Forelimb muscle (tissue), 1 donor: Measurements from ENCODE around the gene STK24. TPM values are rescaled to one million over a fixed set of nuclear protein-coding genes. Genes with fewer than 3 reads are reported as not detected.
A peak's percentile ranks its signal among the peaks of the same experiment; 100 is the strongest.

Experiments used
- DNase-seq: peaks from one replicate; pipeline ENCODE4 v3.0.0-alpha.2; 2013; ENCODE audit warnings: low read depth
- polyA plus RNA-seq: library from polyadenylated mRNA; unstranded; fragments of 120-200 nt; gene quantifications from one replicate; pipeline ENCODE4 v1.2.1, GENCODE V29; 2013; ENCODE audit not compliant: insufficient read length

STK24 gene
- polyA plus RNA-seq, 1 donor = 41.5 TPM

DNA sequence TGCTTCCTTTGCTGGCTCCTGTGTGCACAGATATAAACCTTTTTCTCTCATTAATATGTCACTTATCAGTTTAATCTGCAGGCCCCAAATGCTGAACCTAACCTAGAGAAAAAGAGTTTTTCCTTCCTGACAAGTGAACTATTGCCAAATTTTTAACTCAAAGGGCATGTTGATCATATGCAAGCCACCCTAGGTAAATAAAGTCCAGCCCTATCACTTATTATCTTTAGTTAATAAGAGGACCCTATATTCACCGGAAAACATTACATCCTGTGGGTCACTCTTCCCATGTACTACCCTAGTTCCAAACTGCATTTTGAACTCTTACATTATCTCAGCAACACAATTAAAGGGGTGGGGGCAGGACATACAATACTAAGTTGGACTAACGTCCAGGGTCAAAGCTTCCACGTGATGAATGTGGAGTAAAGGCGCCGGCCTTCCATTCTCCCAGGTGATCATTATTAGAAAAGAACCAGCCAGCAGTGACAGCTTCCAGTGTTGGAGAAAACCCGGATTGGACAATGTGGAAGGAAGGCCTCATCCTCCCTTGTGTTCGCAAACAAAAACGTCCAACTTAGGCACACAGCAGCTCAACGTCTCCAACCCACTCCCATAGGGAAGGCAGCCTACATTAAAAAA is 86.6 kb downstream of the STK24 start:
- no peak for DNase-seq

DNA sequence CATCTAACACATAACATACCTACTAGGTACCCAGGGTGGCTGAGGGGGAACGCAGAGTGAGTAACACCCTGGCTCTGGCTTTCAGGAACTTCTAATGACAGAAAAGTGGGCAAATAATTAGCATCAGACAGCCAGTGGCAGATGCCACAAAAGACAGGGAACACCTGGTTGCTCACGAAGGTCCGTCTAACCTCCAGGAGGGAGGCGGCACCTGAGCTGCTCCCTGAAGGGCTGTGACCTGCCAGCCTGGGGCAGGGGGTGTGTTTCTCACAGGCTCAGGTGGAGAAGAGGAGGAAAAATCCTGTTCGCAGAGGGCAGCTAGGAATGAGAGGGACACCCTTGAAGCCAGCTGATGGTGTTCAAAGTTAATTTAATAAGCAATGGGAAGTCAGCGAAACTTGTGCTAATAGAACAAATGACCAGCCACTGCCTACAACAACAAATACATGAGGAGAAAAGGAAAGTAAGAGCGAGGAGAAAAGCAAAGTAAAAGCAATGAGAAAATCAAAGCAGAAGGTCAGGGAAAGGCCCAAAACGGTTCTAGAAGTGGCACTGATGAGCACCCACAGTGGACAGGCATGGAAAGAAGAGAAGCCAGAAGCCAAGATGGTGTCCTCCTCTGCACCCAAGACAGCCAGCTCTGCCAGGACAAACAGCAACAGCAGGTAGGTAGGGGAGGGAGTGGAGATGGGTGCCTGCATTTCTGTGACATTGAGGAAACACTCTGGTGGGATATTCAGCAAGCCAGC is 87.3 kb downstream of the STK24 start:
- no peak for DNase-seq

DNA sequence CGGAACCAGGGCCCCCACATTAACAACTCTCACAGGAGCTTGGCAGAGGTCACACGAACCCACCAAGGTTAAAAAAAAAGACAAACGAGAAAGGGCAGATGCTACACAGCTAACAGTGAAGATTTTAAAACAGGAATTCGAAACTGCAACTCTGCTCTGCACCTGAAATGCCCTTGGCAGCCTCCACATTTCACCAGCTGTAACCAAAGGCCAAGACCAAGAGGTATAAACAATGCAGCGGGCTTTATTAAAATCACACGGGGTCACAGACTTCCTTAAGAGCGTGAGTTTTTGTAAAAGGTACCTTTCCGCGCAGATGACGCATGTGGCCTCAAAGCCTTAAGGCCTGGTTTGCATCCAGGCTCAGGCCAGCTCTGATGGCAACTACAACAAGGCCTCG is 88.2 kb downstream of the STK24 start:
- no peak for DNase-seq

DNA sequence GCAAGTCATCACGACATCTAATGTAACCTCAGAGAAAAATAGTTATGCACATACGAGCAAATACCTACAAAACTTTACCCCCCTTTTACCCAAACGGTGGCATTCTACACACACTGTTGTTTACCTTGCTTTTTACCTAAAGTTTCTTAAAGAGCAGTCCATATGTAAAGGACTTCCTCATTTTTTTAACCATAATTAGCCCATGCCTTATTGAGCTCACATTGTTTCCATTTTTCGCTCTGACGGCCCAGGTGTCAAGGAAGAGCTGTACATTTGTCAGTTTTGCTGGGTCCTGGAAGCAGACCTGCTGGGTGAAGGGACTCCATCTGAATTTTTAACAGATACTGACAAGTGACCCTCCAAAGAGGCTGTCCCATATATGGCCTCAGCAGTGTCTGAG is 89.4 kb downstream of the STK24 start:
- DNase-seq = no peak

DNA sequence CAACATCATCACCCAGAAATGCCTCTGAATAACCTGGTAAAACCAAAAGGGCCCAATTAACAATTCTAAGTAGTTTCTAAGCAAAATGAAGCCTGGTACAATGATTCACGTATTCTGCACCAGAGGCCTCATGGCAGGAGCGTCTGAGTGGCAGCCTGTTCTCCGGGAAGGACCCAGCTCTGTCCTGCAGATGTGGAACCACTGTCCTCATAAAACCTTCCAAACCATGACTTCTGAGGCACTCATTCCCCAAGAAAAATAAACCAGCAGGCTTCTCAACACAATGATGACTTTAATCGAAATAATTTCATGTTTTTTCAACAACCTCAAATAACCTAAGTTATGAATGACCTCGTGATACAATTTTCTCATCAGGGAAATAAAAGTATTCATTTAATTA is 89.9 kb downstream of the STK24 start:
- no peak for DNase-seq

DNA sequence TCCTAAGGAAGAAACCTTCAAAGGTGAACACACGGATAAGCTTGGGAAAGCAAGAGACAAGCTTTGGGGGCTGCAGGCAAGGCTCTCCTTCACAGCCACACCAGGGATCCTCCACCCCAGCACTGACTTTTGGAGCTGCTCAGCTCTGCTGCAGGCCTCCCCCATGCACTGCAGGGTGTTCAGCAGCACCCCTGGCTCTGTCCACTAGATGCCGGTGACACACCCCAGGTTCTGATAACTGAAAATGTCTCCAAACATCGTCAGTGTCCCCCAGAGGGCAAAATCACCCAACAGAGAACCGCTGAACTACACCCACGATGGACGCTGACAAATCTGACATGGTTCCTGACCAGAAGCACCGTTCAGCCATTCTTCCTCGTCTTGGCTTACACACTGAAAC is 90.5 kb downstream of the STK24 start:
- no peak for DNase-seq

DNA sequence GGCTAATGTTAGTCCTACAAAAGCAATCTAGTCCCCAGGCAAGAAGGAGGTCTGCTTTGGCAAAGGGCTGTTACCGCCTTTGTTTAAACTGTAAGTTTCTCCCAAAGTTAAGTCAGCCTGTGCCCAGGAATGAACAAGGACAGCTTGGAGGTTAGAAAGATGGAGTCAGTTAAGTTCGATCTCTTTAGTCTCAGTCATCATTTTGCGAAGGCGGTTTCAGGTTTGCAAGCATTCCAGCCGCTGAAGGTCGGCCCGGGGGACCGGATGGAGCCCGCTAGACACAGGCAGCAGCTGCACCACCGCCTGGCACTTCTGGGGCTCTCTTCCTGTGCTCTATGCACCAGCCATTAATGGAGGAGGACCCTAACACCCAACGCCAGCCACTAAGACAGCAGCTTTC is 91.3 kb downstream of the STK24 start:
- no peak for DNase-seq

DNA sequence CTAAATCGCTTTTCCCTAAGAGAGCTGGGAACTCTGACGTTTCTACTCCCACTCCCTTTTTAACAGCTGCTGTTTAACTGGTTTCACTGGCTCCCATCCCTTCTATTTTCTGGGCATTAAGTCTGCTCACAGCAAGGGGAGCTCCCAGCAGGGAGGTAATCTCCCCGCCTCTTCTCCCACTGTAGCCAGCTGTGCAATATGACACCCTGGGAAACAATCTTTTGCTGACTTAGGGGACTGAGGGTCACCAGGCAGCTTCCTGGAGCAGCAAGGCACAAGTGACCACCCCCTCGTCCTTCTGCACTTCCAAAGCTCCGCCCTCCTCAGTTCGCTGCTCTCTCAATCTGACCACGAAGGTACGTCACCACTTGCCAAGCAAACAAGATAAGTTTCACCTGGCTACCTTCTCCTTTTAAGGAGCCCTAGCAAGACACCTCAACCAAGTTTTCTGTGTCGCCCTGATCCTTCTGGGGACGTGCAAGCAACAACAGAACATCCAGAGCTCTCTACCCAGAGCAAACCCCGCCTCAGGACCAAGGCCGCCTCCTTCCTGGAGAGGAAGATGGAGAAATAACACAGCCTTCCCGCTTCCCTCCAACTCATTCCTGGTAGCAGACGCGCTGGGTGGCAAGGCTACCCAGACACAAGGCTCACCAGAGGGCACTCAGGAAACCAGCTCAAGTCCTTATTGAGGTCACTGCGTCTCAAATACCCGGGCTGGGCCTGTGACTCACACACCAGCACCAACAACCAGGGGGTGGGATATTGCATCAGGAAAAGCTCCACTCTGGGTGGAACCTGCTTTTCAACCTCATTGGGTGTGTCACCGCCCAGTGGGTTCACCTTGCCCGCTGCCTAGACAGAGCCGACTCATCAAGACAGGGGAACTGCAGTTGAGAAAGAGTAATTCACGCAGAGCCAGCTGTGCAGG is 92.4 kb downstream of the STK24 start:
- peak; percentile 76 for DNase-seq

DNA sequence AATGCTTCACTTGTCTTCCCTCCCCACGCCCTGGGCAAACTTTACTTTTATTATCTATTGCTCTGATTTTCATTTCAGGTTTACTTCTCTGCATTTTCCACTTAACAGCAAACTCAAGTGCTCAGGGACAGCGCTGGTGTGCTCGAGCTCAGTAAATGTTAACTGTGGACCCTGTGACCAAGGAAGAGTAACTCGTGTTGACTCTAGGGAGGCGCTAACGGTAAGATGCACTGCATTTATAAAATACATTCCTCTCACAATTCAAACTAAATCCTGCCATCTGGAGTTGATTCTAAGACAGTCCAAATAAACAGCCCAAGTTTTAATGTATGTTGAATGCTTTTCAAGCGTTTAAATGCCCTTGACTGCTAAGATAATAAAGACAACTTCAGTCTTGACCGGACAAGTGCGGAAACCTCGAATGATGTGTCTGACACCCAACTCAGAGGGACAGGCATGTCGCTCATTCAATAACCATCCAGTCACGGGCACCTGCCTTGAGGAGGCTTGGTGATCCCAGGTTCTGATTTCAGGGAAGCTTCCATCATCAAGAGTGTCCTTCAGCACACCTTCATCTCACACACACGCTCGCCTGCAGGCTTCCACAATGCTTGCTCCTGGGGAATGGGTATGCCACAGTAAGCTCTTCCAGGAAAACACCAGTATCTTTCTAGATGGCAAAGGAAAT is 93.2 kb downstream of the STK24 start:
- DNase-seq = no peak

DNA sequence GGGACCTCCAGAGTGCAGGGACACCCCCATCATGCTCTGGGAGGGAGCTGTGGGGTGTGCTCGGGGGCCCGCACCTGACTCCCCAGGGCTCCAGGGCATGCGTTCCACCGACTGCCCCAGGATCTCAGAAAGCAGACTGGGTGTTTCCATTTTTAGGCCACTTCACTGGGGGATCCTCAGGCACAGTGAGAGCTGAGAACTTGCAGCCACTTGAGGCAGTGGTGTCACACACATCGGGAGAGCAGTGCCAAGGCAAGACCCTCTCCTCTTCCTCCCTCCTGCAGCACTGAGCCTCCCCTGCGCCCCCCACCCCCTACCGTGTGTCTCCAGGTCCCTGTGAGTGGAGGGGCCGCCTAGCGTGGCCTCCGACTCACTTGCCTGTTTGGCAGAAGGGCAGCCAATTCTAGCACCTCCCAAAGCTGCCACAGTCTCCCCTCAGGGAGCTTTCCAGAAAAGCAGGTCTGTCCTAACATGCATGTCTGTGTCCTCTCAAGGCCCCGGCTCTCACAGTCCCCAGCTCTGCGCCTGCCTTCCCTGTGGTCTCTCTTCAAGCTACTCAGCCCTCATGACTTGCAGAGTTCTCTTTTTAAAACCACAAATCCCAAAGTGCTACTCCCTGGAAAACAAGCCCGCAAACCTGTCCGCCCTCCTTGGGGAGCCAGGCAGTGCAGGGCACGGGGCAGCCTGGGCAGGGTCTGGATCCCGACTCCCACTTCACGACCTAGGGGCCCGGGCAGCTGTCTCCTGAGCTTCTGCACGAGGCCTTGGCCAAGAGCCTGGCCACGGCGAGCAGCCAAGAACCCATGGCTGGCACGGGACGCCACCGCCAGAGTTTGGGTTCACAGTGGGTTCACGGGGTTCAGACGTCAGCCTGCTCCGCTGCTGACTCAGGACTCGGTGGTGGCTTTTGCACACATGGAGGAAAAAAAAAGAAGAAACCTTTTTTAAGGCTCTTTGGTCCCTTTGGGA is 94.1 kb downstream of the STK24 start:
- no peak for DNase-seq

DNA sequence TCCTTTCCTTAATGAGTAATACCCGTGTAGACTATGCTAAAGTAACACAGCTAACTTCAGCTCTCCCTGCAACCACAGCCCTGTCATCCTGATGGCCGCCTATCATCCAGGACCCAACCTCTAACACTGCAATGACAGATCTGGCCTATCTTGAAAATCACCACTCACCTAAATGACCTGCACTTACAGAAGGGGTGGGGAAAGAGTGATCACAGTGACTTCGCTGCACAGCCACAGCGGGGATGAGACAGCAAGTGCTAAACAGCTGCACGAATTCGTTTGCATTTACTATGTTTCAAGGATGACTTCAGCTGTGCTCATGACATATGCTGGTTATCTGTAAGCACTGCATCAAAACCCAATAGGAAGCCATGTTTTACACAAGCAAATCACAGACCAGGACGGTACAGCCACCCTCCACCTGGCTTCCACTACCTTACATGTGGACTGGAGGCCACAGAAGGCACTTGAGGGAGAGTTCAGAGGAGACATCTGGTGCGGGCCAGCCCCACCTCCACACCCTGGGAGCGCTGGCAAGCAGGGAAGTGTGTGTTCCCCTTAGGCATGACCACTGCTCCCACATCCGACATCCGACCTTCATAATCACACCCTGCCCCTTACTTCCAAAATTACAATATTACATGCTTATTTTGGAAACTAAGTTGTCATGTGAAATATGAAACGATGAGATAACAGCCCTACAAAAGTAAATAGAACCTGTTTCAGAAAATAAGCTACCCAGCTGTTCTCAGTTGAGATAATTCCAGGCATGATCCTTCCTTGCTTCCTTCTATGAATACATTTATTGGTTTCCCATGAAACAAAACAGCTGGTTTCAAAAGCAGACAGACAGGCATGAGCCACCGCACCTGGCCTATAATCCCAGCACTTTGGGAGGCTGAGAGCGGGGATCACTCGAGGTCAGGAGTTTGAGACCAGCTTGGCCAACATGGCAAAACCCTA is 95.7 kb downstream of the STK24 start:
- DNase-seq = no peak

DNA sequence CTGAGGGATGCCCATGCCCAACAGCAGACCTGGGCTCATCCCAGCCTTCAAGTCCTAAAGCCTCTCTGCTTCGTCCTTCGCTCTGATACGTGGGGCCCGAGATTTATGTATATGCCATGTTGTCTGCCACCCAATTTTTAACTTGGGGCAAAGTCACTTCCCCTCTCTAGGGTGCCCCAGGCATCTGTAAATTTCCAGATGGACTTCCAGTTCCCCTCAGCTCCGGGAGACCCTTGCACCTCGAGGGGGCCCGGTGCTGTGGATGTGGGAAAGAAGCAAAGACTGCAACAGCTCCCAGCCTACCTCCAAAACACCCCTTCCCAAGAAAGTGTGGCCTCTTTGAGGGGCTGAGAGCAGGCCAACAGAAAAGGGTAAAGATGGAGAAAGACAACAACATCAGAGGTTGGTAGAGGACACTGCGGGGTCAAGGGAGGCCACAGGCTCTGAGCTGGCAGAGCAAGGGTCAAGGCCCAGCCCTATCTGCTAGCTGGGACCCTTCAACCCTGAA is 97.4 kb downstream of the STK24 start:
- no peak for DNase-seq

DNA sequence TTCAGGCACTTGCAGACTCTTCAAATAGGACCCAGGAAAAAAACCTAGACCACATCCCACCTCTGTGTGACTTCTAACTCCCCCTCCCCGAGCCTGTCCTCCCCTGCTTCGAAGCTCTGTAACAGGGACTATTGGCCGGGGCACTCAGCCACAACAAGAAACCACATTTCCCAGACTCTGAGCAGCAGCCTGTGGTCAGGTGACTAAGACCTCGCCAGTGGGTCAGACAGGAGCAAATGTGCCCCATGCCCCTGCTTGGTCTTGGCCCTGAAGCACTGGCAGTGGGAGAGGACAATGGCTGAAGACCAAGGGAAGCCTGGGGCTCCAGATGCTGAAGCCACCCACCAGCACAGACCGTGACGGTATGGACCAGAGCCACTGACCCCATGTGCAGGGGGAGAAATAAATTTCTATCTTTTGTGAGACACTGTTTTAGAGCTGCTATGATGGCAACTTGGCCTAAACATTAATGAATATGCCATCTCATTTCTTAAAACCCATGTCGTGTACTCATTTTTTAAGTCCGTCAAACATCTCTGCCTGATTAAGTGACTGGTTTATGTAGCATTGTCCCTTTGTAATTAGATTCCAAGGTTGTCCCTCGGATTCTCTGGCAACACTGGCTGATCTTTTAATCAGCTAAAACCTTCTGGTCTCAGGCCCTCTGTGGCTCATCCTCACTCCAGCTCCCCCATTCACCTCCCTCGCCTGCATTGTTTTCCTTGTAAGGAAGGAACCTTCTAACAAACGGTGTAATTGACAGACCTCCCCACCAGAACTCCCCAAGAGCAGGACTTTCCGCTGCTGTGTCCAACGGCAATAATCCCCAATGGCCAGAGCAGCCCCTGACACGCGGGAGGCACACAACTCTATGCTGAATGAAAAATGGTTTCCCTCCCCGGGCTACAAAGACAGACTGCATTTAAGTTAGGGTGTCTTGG is 98.4 kb downstream of the STK24 start:
- no peak for DNase-seq

DNA sequence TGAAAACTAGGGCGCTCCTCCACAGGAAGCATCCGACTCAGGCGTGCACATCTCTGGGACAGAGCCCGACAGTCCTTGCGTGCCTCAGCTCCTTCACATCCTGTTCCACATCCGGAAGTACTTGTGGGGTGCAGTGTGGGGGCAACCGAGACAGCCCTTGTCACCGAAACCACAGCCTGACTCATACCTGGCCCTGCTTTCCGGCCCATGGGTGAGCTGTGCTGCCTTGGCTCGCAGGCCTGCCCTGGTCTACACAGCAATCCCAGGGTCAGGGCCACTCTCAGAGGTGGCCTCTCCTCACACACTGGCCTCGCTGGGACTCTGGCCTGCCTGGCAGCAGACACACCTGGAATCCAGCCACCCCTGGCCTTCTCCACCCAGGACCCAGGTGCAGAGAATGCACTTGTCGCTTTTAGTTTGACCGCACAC is 100.4 kb downstream of the STK24 start:
- DNase-seq = no peak

DNA sequence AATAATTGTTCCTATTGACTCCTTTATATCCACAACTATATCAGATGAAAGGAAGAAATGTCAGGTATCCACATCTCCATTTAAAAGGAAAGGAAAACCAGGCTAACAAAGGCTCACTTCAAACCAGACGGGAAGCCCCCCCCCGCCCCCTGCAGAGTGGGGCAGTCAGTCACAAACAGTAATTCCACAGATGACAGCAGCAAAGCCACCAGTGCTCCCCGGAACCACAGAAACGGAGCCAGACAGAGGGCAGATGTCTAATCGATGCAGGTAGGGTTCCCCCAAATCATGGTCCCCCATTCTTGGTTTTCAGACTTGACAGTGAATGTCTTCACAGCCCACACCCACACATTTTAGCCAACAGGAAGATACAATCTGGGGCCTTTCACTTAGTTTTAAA is 100.8 kb downstream of the STK24 start:
- no peak for DNase-seq

DNA sequence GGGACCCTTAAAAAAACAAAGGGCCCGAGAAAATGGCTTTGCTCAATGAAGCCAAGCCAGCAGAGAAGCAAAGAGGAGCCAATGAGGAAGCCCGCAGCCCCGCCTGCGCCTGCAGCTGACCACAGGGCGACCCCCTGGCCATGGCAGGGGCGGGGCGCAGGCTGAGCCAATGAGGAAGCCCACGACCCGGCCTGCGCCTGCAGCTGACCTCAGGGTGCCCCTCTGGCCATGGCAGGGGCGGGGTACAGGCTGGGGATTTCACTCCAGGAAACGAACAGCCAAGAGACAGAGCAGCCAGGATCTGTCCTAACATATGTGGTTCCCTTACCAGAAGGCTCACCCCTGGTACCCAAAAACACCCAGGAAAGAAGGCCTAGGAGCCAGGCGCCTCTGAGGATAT is 101.4 kb downstream of the STK24 start:
- no peak for DNase-seq

DNA sequence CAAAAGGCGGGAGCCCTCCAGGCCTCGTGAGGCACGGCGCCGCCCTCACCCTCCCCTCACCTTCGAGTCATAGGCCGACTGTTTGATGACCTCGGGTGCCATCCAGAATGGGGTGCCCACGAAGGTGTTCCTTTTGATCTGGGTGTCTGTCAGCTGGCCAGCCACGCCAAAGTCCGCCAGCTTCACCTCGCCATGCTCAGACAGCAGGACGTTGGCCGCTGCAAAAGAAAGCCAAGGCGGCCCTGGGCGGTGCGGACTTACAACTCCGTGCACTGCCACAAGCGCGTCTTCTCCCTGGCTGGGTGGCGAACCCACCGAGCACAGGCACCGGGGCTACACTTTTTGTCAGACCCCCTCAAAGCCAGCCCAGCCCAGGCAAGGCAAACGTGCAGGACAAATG is 102.1 kb downstream of the STK24 start:
- DNase-seq = no peak

DNA sequence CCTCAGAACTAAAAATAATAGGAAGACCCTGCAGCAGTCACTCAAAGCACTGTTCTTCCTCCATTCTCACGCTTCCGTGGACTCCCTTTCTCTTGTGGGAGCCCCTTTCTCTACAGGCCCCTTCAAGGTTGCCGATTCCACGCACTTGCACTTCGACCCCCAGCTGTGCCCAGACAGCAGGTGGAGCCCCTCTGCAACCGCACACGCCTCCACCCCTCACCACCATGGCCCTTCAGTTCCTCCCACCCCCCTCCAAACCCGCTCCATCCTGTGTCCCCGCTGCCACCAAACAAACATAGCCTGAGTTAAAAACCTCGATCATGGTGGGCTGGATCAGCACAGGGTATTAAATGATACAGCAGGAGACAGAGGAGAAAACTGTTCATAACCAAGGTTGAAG is 102.6 kb downstream of the STK24 start:
- DNase-seq = no peak
